Measurements from ENCODE around the gene NOS1AP.

The NOS1AP gene

DNA sequence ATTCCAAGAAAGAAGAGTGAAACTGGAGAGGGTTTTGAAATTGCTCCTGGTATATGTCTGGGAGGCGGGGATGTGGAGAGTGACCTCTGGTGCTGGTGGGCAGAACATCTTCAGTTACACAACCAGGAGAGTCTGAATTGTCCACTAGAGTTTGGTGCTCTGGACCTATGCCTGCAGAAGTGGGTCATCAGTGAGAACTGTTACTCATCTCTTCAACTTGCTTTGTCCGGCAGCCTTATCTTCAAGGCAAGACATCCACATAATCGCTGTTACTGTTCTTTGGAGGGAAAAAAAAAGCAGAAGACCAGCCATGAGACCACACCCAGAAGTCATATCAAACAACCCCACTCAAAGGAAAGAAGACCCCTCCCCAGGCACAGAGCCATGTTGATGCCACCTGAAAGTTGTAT is 327.6 kb downstream of the NOS1AP start:
- H3K36me3 ChIP-seq (ENCODE audit: insufficient read depth, low read length) = no peaks in the 10 kb centered on the region
- H4K20me1 ChIP-seq (ENCODE audit: insufficient read depth, low read length) = no peaks in the 10 kb centered on the region
- H3K9me3 ChIP-seq (ENCODE audit: low read length) = no peaks in the 10 kb centered on the region
- H3K27ac ChIP-seq (ENCODE audit: low read depth, low read length, poor library complexity, severe bottlenecking) = no peak overlapping the region
- H3K4me3 ChIP-seq (ENCODE audit: low read depth, low read length, poor library complexity, severe bottlenecking) = no peak overlapping the region
- no peaks in the 10 kb centered on the region for H3K9me2 ChIP-seq (ENCODE audit: low read depth, low read length)
- no peak for TF ChIP-seq EZH2 (IDR thresholded peaks at IDR 0.05; ENCODE audit: borderline replicate concordance, low read length)
- TF ChIP-seq, protein P1, sequence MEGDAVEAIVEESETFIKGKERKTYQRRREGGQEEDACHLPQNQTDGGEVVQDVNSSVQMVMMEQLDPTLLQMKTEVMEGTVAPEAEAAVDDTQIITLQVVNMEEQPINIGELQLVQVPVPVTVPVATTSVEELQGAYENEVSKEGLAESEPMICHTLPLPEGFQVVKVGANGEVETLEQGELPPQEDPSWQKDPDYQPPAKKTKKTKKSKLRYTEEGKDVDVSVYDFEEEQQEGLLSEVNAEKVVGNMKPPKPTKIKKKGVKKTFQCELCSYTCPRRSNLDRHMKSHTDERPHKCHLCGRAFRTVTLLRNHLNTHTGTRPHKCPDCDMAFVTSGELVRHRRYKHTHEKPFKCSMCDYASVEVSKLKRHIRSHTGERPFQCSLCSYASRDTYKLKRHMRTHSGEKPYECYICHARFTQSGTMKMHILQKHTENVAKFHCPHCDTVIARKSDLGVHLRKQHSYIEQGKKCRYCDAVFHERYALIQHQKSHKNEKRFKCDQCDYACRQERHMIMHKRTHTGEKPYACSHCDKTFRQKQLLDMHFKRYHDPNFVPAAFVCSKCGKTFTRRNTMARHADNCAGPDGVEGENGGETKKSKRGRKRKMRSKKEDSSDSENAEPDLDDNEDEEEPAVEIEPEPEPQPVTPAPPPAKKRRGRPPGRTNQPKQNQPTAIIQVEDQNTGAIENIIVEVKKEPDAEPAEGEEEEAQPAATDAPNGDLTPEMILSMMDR (IDR thresholded peaks at IDR 0.05; ENCODE audit: low read length) = no peak
- no peak overlapping the region for H2AFZ ChIP-seq (ENCODE audit: low read length)
- no peaks in the 10 kb centered on the region for H3K4me1 ChIP-seq (ENCODE audit: insufficient read depth, low read length, severe bottlenecking)
- no peaks in the 10 kb centered on the region; the same call in 1 of the 2 replicates for H3F3A ChIP-seq (ENCODE audit: insufficient read depth, low read length)
- no peak overlapping the region for H3K4me2 ChIP-seq (ENCODE audit: low read length)
- H3K9ac ChIP-seq (ENCODE audit: low read length) = no peak overlapping the region
- no peaks in the 10 kb centered on the region for H3K79me2 ChIP-seq (ENCODE audit: insufficient read depth, low read length)
- H3K27me3 ChIP-seq (ENCODE audit: insufficient read depth, low read length) = no peaks in the 10 kb centered on the region

DNA sequence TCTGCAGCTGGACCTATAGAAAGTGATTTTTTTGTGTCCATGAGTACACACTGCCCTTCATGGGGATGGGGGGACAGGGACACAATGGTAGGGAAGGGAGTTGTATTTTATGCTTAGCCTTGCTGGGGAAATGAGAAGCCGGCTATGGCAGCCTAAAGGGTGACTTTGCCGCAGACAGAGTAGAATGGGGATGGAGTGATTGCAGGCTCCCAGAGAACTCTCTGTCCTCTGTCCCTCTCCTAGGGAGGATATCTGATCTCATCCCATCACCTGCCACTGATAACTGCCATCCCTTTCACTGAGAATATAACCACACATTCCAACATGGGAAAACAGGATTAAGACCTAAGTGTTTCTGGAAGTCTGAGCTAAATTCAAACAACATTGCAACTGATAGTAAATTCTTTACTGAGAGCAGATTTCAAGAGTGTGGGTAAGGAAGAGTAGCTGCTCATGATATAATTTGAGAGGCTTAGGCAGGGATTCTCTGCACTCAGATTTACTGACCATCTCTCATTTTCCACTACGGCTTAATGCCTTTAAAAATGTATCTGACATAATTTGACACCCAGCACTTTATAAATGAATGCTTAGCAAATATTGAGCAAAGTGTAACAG is 328.6 kb downstream of the NOS1AP start:
- no peaks in the 10 kb centered on the region for H3F3A ChIP-seq (ENCODE audit: insufficient read depth, low read length)
- no peaks in the 10 kb centered on the region for H4K20me1 ChIP-seq (ENCODE audit: insufficient read depth, low read length)
- H3K9me3 ChIP-seq (ENCODE audit: low read length) = no peaks in the 10 kb centered on the region
- no peaks in the 10 kb centered on the region for H3K27me3 ChIP-seq (ENCODE audit: insufficient read depth, low read length)
- no peak overlapping the region for H3K27ac ChIP-seq (ENCODE audit: low read depth, low read length, poor library complexity, severe bottlenecking)
- no peaks in the 10 kb centered on the region for H3K79me2 ChIP-seq (ENCODE audit: insufficient read depth, low read length)
- H3K36me3 ChIP-seq (ENCODE audit: insufficient read depth, low read length) = no peaks in the 10 kb centered on the region
- H3K4me2 ChIP-seq (ENCODE audit: low read length) = no peak overlapping the region
- no peak overlapping the region for H3K4me3 ChIP-seq (ENCODE audit: low read depth, low read length, poor library complexity, severe bottlenecking)
- no peaks in the 10 kb centered on the region for H3K4me1 ChIP-seq (ENCODE audit: insufficient read depth, low read length, severe bottlenecking)
- H3K9ac ChIP-seq (ENCODE audit: low read length) = no peak overlapping the region
- H2AFZ ChIP-seq (ENCODE audit: low read length) = no peak overlapping the region
- H3K9me2 ChIP-seq (ENCODE audit: low read depth, low read length) = no peaks in the 10 kb centered on the region
- TF ChIP-seq, protein P1 (IDR thresholded peaks at IDR 0.05; ENCODE audit: low read length) = no peak
- TF ChIP-seq EZH2 (IDR thresholded peaks at IDR 0.05; ENCODE audit: borderline replicate concordance, low read length) = no peak

DNA sequence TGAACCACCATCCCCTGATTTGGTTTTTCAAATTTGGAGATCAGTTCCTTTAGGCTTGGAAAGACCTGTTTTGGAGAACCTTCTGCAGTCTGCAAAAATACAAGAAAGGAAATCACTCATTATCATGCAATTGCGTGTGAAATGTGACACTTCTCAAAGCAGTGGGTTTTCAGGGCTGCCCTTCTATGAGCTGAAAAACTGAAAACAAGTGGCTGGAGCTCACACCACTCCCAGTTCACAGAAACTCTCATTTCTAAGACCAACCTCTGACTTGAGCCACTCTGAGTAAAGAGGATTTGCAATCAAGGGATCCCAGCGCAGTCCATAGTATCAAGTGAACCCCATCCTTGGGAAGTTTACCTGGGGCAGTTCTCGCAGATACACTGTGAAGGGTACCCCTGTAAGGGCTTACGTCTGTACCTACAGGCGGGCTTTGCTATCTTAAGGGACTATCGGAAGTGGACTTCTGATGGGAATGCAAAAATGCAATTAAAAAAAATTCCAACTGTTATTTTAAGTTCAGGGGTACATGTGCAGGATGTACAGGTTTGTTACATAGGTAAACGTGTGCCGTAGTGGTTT is 329.6 kb downstream of the NOS1AP start:
- Histone ChIP-seq H2AFZ (ENCODE audit: low read length) (no peak overlapping the region), H3K4me3 (ENCODE audit: low read depth, low read length, poor library complexity, severe bottlenecking) (no peak overlapping the region), H3K9me3 (ENCODE audit: low read length) (no peaks in the 10 kb centered on the region), H3K9me2 (ENCODE audit: low read depth, low read length) (no peaks in the 10 kb centered on the region), H3K9ac (ENCODE audit: low read length) (no peak overlapping the region), H3F3A (ENCODE audit: insufficient read depth, low read length) (no peaks in the 10 kb centered on the region), H3K27me3 (ENCODE audit: insufficient read depth, low read length) (no peaks in the 10 kb centered on the region), H4K20me1 (ENCODE audit: insufficient read depth, low read length) (no peaks in the 10 kb centered on the region), H3K4me1 (ENCODE audit: insufficient read depth, low read length, severe bottlenecking) (no peaks in the 10 kb centered on the region), H3K79me2 (ENCODE audit: insufficient read depth, low read length) (no peaks in the 10 kb centered on the region), H3K27ac (ENCODE audit: low read depth, low read length, poor library complexity, severe bottlenecking) (no peak overlapping the region), H3K4me2 (ENCODE audit: low read length) (no peak overlapping the region), H3K36me3 (ENCODE audit: insufficient read depth, low read length) (no peaks in the 10 kb centered on the region)
- TF ChIP-seq, protein P1 (IDR thresholded peaks at IDR 0.05; ENCODE audit: low read length) = no peak
- TF ChIP-seq EZH2 (IDR thresholded peaks at IDR 0.05; ENCODE audit: borderline replicate concordance, low read length) = no peak

All from OCI-LY1 (cell line).